Measurements from ENCODE around the gene ADGRD2. TPM values are rescaled to one million over a fixed set of nuclear protein-coding genes. Genes with fewer than 3 reads are reported as not detected.

The ADGRD2 gene
- polyA plus RNA-seq, 1 donor (not counting 4 experiments of a cell fraction or from before 2014, with no cell fraction given): not detected

- Histone ChIP-seq H3K9ac (ENCODE audit: control insufficient read depth, extremely low read depth, insufficient read depth, low read length) (no peak overlapping the region), H4K20me1 (ENCODE audit: control insufficient read depth, extremely low read depth, insufficient read depth, low read length) (no peaks in the 10 kb centered on the region), H3K36me3 (ENCODE audit: control insufficient read depth in 2 of 2, extremely low read depth in 1 of 2, insufficient read depth in 2 of 2, low read length in 2 of 2) (no peaks in the 10 kb centered on the region), H3K79me2 (ENCODE audit: control insufficient read depth, insufficient read depth, low read length) (no peaks in the 10 kb centered on the region), H3K9me1 (ENCODE audit: control insufficient read depth, extremely low read depth, insufficient read depth, low read length) (no peaks in the 10 kb centered on the region), H3K4me3 (ENCODE audit: control insufficient read depth in 2 of 3, extremely low read depth in 1 of 3, insufficient read depth in 2 of 3, low read depth in 1 of 3, low read length in 3 of 3) (no peak overlapping the region), H3K4me2 (ENCODE audit: control insufficient read depth, extremely low read depth, insufficient read depth, low read depth, low read length) (no peak overlapping the region), H3K27ac (ENCODE audit: control insufficient read depth, insufficient read depth, low read length) (no peak overlapping the region), H3K4me1 (ENCODE audit: control insufficient read depth, extremely low read depth, insufficient read depth, low read length) (no peaks in the 10 kb centered on the region), H3K9me3 (ENCODE audit: control insufficient read depth, low read depth, low read length) (no peaks in the 10 kb centered on the region), H3K27me3 (ENCODE audit: control insufficient read depth, extremely low read depth, insufficient read depth, low read length) (no peaks in the 10 kb centered on the region), H2AFZ (ENCODE audit: control insufficient read depth, low read length) (no peak overlapping the region)
- no peak for DNase-seq (ENCODE audit: low read depth, low spot score)
- dilution Hi-C loops (cut with MboI; ENCODE audit: extremely low pct_ligation_motif_present, low sequenced_read_pairs): no loop called here
- no peak for FAIRE-seq
- TF ChIP-seq EZH2 (IDR thresholded peaks at IDR 0.05; ENCODE audit: low read length): no peak
- TF ChIP-seq CTCF (optimal IDR thresholded peaks at IDR 0.05 in 1 of 3, IDR thresholded peaks at IDR 0.05 in 1 of 3, conservative IDR thresholded peaks at IDR 0.05 in 1 of 3; ENCODE audit: extremely low read depth in 1 of 3, insufficient read depth in 2 of 3, low read length in 3 of 3): no peak
These were observed 67.9 kb downstream of the ADGRD2 start for GRCh38 chr9:124518116-124518515.

- dilution Hi-C loops (cut with MboI; ENCODE audit: extremely low pct_ligation_motif_present, low sequenced_read_pairs): no loop called here
- TF ChIP-seq CTCF (optimal IDR thresholded peaks at IDR 0.05 in 1 of 3, IDR thresholded peaks at IDR 0.05 in 1 of 3, conservative IDR thresholded peaks at IDR 0.05 in 1 of 3; ENCODE audit: extremely low read depth in 1 of 3, insufficient read depth in 2 of 3, low read length in 3 of 3): no peak
- TF ChIP-seq EZH2 (IDR thresholded peaks at IDR 0.05; ENCODE audit: low read length): no peak
- FAIRE-seq: no peak
These were observed 70.0 kb downstream of the ADGRD2 start for GRCh38 chr9:124520206-124520596.

More at GRCh38 chr9:124520206-124520596, 70.0 kb downstream of the ADGRD2 start:
- Histone ChIP-seq H3K79me2 (ENCODE audit: control insufficient read depth, insufficient read depth, low read length) (no peaks in the 10 kb centered on the region), H3K9me1 (ENCODE audit: control insufficient read depth, extremely low read depth, insufficient read depth, low read length) (no peaks in the 10 kb centered on the region), H3K9me3 (ENCODE audit: control insufficient read depth, low read depth, low read length) (no peaks in the 10 kb centered on the region), H3K4me1 (ENCODE audit: control insufficient read depth, extremely low read depth, insufficient read depth, low read length) (no peaks in the 10 kb centered on the region), H3K27me3 (ENCODE audit: control insufficient read depth, extremely low read depth, insufficient read depth, low read length) (no peaks in the 10 kb centered on the region), H3K36me3 (ENCODE audit: control insufficient read depth in 2 of 2, extremely low read depth in 1 of 2, insufficient read depth in 2 of 2, low read length in 2 of 2) (no peaks in the 10 kb centered on the region), H2AFZ (ENCODE audit: control insufficient read depth, low read length) (no peak overlapping the region), H3K4me3 (ENCODE audit: control insufficient read depth in 2 of 3, extremely low read depth in 1 of 3, insufficient read depth in 2 of 3, low read depth in 1 of 3, low read length in 3 of 3) (no peak overlapping the region), H3K4me2 (ENCODE audit: control insufficient read depth, extremely low read depth, insufficient read depth, low read depth, low read length) (no peak overlapping the region), H3K9ac (ENCODE audit: control insufficient read depth, extremely low read depth, insufficient read depth, low read length) (no peak overlapping the region), H4K20me1 (ENCODE audit: control insufficient read depth, extremely low read depth, insufficient read depth, low read length) (no peaks in the 10 kb centered on the region), H3K27ac (ENCODE audit: control insufficient read depth, insufficient read depth, low read length) (no peak overlapping the region)
- no peak for DNase-seq (ENCODE audit: low read depth, low spot score)

Measured in keratinocyte (primary cell).